Endothelial cell of umbilical vein (primary cell): ENCODE data around the gene RRP1. TPM values are rescaled to one million over a fixed set of nuclear protein-coding genes. Genes with fewer than 3 reads are reported as not detected.

Source experiments
- BruUV-seq: library from RNA; stranded (reverse); fragments of 400-500 nt; replicated peaks from 2 replicates; lab custom pipeline; 2021; lab: Mats Ljungman, UMichigan
- CTCF ChIA-PET: fragments of 300-600, 350-600 bp; sonication (Branson Sonifier 250); formaldehyde crosslinking; loops from one replicate; lab custom pipeline; 2021; ENCODE audit warnings: antibody characterized with exemption, inconsistent platforms; lab: Charles Lee
- POLR2A ChIA-PET: fragments of 300-600, 350-600 bp; sonication (Branson Sonifier 250); formaldehyde crosslinking; loops from one replicate; lab custom pipeline; 2021; ENCODE audit warnings: antibody characterized with exemption, inconsistent platforms; lab: Charles Lee
- DNase-seq: peaks from one replicate; pipeline ENCODE4 v3.0.0-alpha.2; 2011; ENCODE audit warnings: low read depth, low spot score
- FAIRE-seq: peaks from 2 replicates; lab custom pipeline; 2011; peaks lifted over from hg19 to GRCh38; lab: Jason Lieb, UNC
- H2AFZ ChIP-seq: 2 replicates; pipeline ENCODE4 v1.6.0; 2012; ENCODE audit warnings: low read depth, low read length, control low read depth, inconsistent platforms
- H3K27ac ChIP-seq: 2 replicates; pipeline ENCODE4 v1.5.1; 2011; ENCODE audit warnings: low read depth, mild to moderate bottlenecking, control low read depth, low read length, moderate library complexity; ENCODE audit not compliant: insufficient read depth
- H3K27me3 ChIP-seq, 2 experiments: 2 replicates each; pipeline versions ENCODE4 v1.6.0 to v1.6.1; 2011; ENCODE audit warnings: low read length in 2 of 2, mixed read lengths in 1 of 2; ENCODE audit not compliant: control insufficient read depth in 2 of 2, insufficient read depth in 2 of 2
- H3K36me3 ChIP-seq, 2 experiments: 2 replicates in 1 of 2; 3 replicates in 1 of 2; pipeline ENCODE4 v1.5.1; 2011; ENCODE audit warnings: low read length in 2 of 2, mild to moderate bottlenecking in 1 of 2, moderate library complexity in 1 of 2; ENCODE audit not compliant: control insufficient read depth in 2 of 2, insufficient read depth in 2 of 2; ENCODE audit errors: extremely low read depth in 1 of 2
- H3K4me1 ChIP-seq: 3 replicates; pipeline ENCODE4 v1.5.1; 2011; ENCODE audit warnings: mild to moderate bottlenecking, low read length; ENCODE audit not compliant: control insufficient read depth, insufficient read depth; ENCODE audit errors: extremely low read depth
- H3K4me2 ChIP-seq: 2 replicates; pipeline ENCODE4 v1.6.1; 2011; ENCODE audit warnings: low read length, control low read depth, mixed read lengths; ENCODE audit not compliant: insufficient read depth
- H3K4me3 ChIP-seq, 3 experiments: fragments of 200-600 bp in 1 of 3; sonication (generic), shearing (Covaris generic) in 1 of 3; replicated peaks in 1 of 3; 2 replicates each; pipeline ENCODE4 v1.5.1; 2011 to 2016; ENCODE audit warnings: control low read depth in 3 of 3, low read length in 3 of 3, mild to moderate bottlenecking in 2 of 3, inconsistent platforms in 1 of 3, low read depth in 1 of 3, moderate library complexity in 1 of 3; ENCODE audit not compliant: insufficient read depth in 1 of 3
- H3K79me2 ChIP-seq: 2 replicates; pipeline ENCODE4 v1.6.0; 2012; ENCODE audit warnings: low read length, inconsistent platforms; ENCODE audit not compliant: control insufficient read depth, insufficient read depth
- H3K9ac ChIP-seq: replicated peaks from 2 replicates; pipeline ENCODE3; 2011; ENCODE audit warnings: low read length, control low read depth; ENCODE audit not compliant: insufficient read depth; ENCODE audit errors: extremely low read depth
- H3K9me1 ChIP-seq: replicated peaks from 3 replicates; pipeline ENCODE4 v1.6.0; 2011; ENCODE audit warnings: mild to moderate bottlenecking, low read length; ENCODE audit not compliant: control insufficient read depth, insufficient read depth; ENCODE audit errors: extremely low read depth
- H3K9me3 ChIP-seq: replicated peaks from 2 replicates; pipeline ENCODE4 v1.5.1; 2012; ENCODE audit warnings: low read length, inconsistent platforms; ENCODE audit not compliant: control insufficient read depth, insufficient read depth
- H4K20me1 ChIP-seq: replicated peaks from 2 replicates; pipeline ENCODE3; 2011; ENCODE audit warnings: mild to moderate bottlenecking, low read length; ENCODE audit not compliant: control insufficient read depth, insufficient read depth; ENCODE audit errors: extremely low read depth
- CTCF ChIP-seq, 2 donors: IDR thresholded peaks; 1 replicate in 1 of 2; 2 replicates in 1 of 2; pipeline ENCODE4 v1.5.1; 2011; ENCODE audit warnings: low read length in 2 of 2, mild to moderate bottlenecking in 2 of 2, moderate library complexity in 2 of 2, control low read depth in 1 of 2, inconsistent platforms in 1 of 2, low read depth in 1 of 2; ENCODE audit not compliant: insufficient read depth in 1 of 2; ENCODE audit errors: extremely low read depth in 1 of 2
- EZH2 ChIP-seq: IDR thresholded peaks from 2 replicates; pipeline ENCODE4 v1.6.1; 2012; ENCODE audit warnings: borderline replicate concordance, low read depth, mild to moderate bottlenecking, moderate library complexity, low read length, inconsistent platforms; ENCODE audit not compliant: severe bottlenecking
- FOS ChIP-seq: IDR thresholded peaks from 2 replicates; pipeline ENCODE4 v1.6.1; 2011; ENCODE audit warnings: mild to moderate bottlenecking, low read length, moderate library complexity, borderline replicate concordance; ENCODE audit not compliant: insufficient read depth
- GATA2 ChIP-seq: IDR thresholded peaks from 2 replicates; pipeline ENCODE4 v1.7.0; 2011; ENCODE audit warnings: low read depth, mild to moderate bottlenecking, moderate library complexity, mixed read lengths, low read length; ENCODE audit not compliant: insufficient read length, insufficient read depth
- JUN ChIP-seq: IDR thresholded peaks from 2 replicates; pipeline ENCODE4 v1.6.1; 2011; ENCODE audit warnings: borderline replicate concordance, low read depth; ENCODE audit not compliant: insufficient read length, insufficient read depth
- MAX ChIP-seq: IDR thresholded peaks from 2 replicates; pipeline ENCODE4 v1.6.1; 2011; ENCODE audit not compliant: insufficient read depth, insufficient read length
- MYC ChIP-seq: IDR thresholded peaks from one replicate; pipeline ENCODE4 v1.6.1; 2011; ENCODE audit warnings: mild to moderate bottlenecking, low read depth, low read length
- POLR2A ChIP-seq: IDR thresholded peaks from 2 replicates; pipeline ENCODE4 v1.6.1; 2012; ENCODE audit warnings: low read depth, mild to moderate bottlenecking, control low read depth, low read length
- POLR2AphosphoS5 ChIP-seq: IDR thresholded peaks from 2 replicates; pipeline ENCODE4 v1.6.1; 2012; ENCODE audit warnings: low read depth, mild to moderate bottlenecking, control low read depth, low read length, moderate library complexity; ENCODE audit not compliant: insufficient read depth
- dilution Hi-C: fragments of 300-500 bp; cut with MboI; formaldehyde crosslinking; loops from one replicate; pipeline ENCODE4 v1.15.0; 2019; ENCODE audit warnings: low sequenced_read_pairs; ENCODE audit not compliant: extremely low pct_ligation_motif_present
- intact Hi-C: fragments of 100-400 bp; cut with micrococcal nuclease; formaldehyde crosslinking; loops from one replicate; pipeline ENCODE4 v1.10.0; 2022
- polyA plus RNA-seq, 4 experiments: library from polyadenylated mRNA; depleted of rRNA in 3 of 4; stranded (reverse) in 3 of 4; unstranded in 1 of 4; fragments of >200 nt; gene quantifications; 2 replicates each; pipeline versions ENCODE4 v1.2.1 to v1.2.3, GENCODE V29; 2011 to 2012; ENCODE audit warnings: missing spikeins in 1 of 4
- total RNA-seq: library from RNA; stranded (reverse); gene quantifications from 2 replicates; pipeline ENCODE4 v1.2.3, GENCODE V29; 2021

The RRP1 gene
- total and polyA plus RNA-seq, 2 donors (not counting 3 experiments of a cell fraction or from before 2014, with no cell fraction given), result 15.2 to 36.3 TPM

GRCh38 chr21:43845386-43845785 lies 56.0 kb downstream of the RRP1 start:
- Histone ChIP-seq H3K9me3 (no peaks in the 10 kb centered on the region), H3K9ac (no peak overlapping the region), H3K4me3 (no peak overlapping the region), H3K4me2 (no peak overlapping the region), H2AFZ (no peak overlapping the region), H3K79me2 (no peaks in the 10 kb centered on the region), H3K4me1 (no peaks in the 10 kb centered on the region), H4K20me1 (no peaks in the 10 kb centered on the region), H3K9me1 (no peaks in the 10 kb centered on the region), H3K27me3 (no peaks in the 10 kb centered on the region), H3K36me3 (no peaks in the 10 kb centered on the region), H3K27ac (no peak overlapping the region)
- no TSS peak for BruUV-seq
- TF ChIP-seq CTCF (IDR thresholded peaks at IDR 0.05; ENCODE audit: extremely low read depth in 1 of 2, insufficient read depth in 1 of 2, low read depth in 1 of 2, low read length in 2 of 2) (no peak), POLR2A (no peak)
- dilution Hi-C loops (no loop called here), intact Hi-C loops (no loop called here)
- ChIA-PET POLR2A (no interaction called here), CTCF (interaction anchor here (2.1 kb wide), 1 partner anchor 10 kb away, joined by 5 read pairs; no protein-coding TSS in a partner anchor)
- FAIRE-seq (no peak), DNase-seq (no peak)

- Histone ChIP-seq H4K20me1 (no peaks in the 10 kb centered on the region), H3K9me3 (no peaks in the 10 kb centered on the region), H3K4me2 (no peak overlapping the region), H2AFZ (no peak overlapping the region), H3K27ac (no peak overlapping the region), H3K36me3 (no peaks in the 10 kb centered on the region), H3K4me1 (no peaks in the 10 kb centered on the region), H3K27me3 (no peaks in the 10 kb centered on the region), H3K79me2 (no peaks in the 10 kb centered on the region), H3K4me3 (no peak overlapping the region), H3K9ac (no peak overlapping the region), H3K9me1 (no peaks in the 10 kb centered on the region)
- dilution Hi-C loops (no loop called here), intact Hi-C loops (no loop called here)
- no TSS peak for BruUV-seq
- TF ChIP-seq POLR2AphosphoS5 (no peak), EZH2 (no peak), FOS (no peak), CTCF (IDR thresholded peaks at IDR 0.05; ENCODE audit: extremely low read depth in 1 of 2, insufficient read depth in 1 of 2, low read depth in 1 of 2, low read length in 2 of 2) (no peak), JUN (no peak), MAX (no peak), MYC (no peak), GATA2 (no peak)
- ChIA-PET CTCF (interaction anchor here (2.1 kb wide), 1 partner anchor 11 kb away, joined by 5 read pairs; no protein-coding TSS in a partner anchor), POLR2A (no interaction called here)
- DNase-seq (no peak), FAIRE-seq (no peak)
Observed at GRCh38 chr21:43846430-43846829, 57.1 kb downstream of the RRP1 start.
